ENCODE measurements around the gene THSD4.

GRCh38 chr15:71806452-71806931, 691.2 kb downstream of the THSD4 start:
- TF ChIP-seq CTCF (IDR thresholded peaks at IDR 0.05) = no peak
- TF ChIP-seq POLR2A (IDR thresholded peaks at IDR 0.05) = no peak
